Activated T-helper 9 cell treated with anti-CD3 and anti-CD28 coated beads, Interleukin-2, amount 50 U/mL, for 16 hours (primary cell): Measurements from ENCODE around the gene CFAP410.

Experiments
- DNase-seq: peaks from one replicate; pipeline ENCODE4 v3.0.0-alpha.2; 2020; ENCODE audit warnings: low read depth

CFAP410 gene

GRCh38 chr21:44298301-44298700 lies 40.9 kb downstream of the CFAP410 start:
- DNase-seq, result no peak

- peak; percentile 65 for DNase-seq
Observed at GRCh38 chr21:44297525-44298290, 41.5 kb downstream of the CFAP410 start.

GRCh38 chr21:44296916-44297315 lies 42.3 kb downstream of the CFAP410 start:
- no peak for DNase-seq

GRCh38 chr21:44296103-44296519 lies 43.1 kb downstream of the CFAP410 start:
- no peak for DNase-seq

- no peak for DNase-seq
Observed at GRCh38 chr21:44295646-44296045, 43.5 kb downstream of the CFAP410 start.

GRCh38 chr21:44295163-44295573 lies 44.0 kb downstream of the CFAP410 start:
- DNase-seq, result no peak

GRCh38 chr21:44294391-44295162 lies 44.6 kb downstream of the CFAP410 start:
- no peak for DNase-seq

- no peak for DNase-seq
Observed at GRCh38 chr21:44293551-44294231, 45.5 kb downstream of the CFAP410 start.

- no peak for DNase-seq
Observed at GRCh38 chr21:44292812-44293195, 46.4 kb downstream of the CFAP410 start.

GRCh38 chr21:44291936-44292811 lies 47.0 kb downstream of the CFAP410 start:
- no peak for DNase-seq

GRCh38 chr21:44291078-44291935 lies 47.9 kb downstream of the CFAP410 start:
- DNase-seq, result no peak

- no peak for DNase-seq
Observed at GRCh38 chr21:44290327-44291077, 48.7 kb downstream of the CFAP410 start.

GRCh38 chr21:44289381-44290010 lies 49.7 kb downstream of the CFAP410 start:
- DNase-seq, result no peak

GRCh38 chr21:44288251-44289110 lies 50.7 kb downstream of the CFAP410 start:
- DNase-seq, result no peak

- no peak for DNase-seq
Observed at GRCh38 chr21:44286716-44287632, 52.2 kb downstream of the CFAP410 start.

GRCh38 chr21:44286086-44286715 lies 53.0 kb downstream of the CFAP410 start:
- no peak for DNase-seq
